GM12865 (cell line): ENCODE results near the gene COL25A1.

Experiments
- DNase-seq: peaks from one replicate; pipeline ENCODE4 v3.0.0; 2010; ENCODE audit warnings: low read depth
- H3K4me3 ChIP-seq: 2 replicates; pipeline ENCODE4 v1.5.1; 2011; ENCODE audit warnings: mild to moderate bottlenecking, low read depth, low read length, control low read depth
- CTCF ChIP-seq: IDR thresholded peaks from 2 replicates; pipeline ENCODE4 v1.5.1; 2011; ENCODE audit warnings: low read length, control low read depth, low read depth, inconsistent platforms; ENCODE audit not compliant: insufficient read depth; ENCODE audit errors: missing control alignments

The COL25A1 gene

GRCh38 chr4:108972613-108973283, 329.7 kb downstream of the COL25A1 start:
- TF ChIP-seq CTCF, result no peak
- H3K4me3 ChIP-seq, result no peak overlapping the region
- DNase-seq, result no peak

- no peak overlapping the region for H3K4me3 ChIP-seq
- TF ChIP-seq CTCF, result no peak
- no peak for DNase-seq
Observed at GRCh38 chr4:108971473-108971872, 331.0 kb downstream of the COL25A1 start.

GRCh38 chr4:108965472-108966076, 336.9 kb downstream of the COL25A1 start:
- TF ChIP-seq CTCF, result no peak
- DNase-seq, result no peak
- no peak overlapping the region for H3K4me3 ChIP-seq

- TF ChIP-seq CTCF, result no peak
- H3K4me3 ChIP-seq, result no peak overlapping the region
- no peak for DNase-seq
Observed at GRCh38 chr4:108965016-108965415, 337.4 kb downstream of the COL25A1 start.

- no peak for DNase-seq
- H3K4me3 ChIP-seq, result no peak overlapping the region
- TF ChIP-seq CTCF, result no peak
Observed at GRCh38 chr4:108963910-108964309, 338.5 kb downstream of the COL25A1 start.

GRCh38 chr4:108959491-108959890, 343.0 kb downstream of the COL25A1 start:
- H3K4me3 ChIP-seq, result no peak overlapping the region
- no peak for DNase-seq
- TF ChIP-seq CTCF, result no peak

GRCh38 chr4:108954880-108955279, 347.6 kb downstream of the COL25A1 start:
- no peak for DNase-seq
- no peak overlapping the region for H3K4me3 ChIP-seq
- no peak for TF ChIP-seq CTCF
